KOPT-K1 (cell line): Measurements from ENCODE around the gene LY6G5C.
A peak's percentile ranks its signal among the peaks of the same experiment; 100 is the strongest.

ENCODE experiments used
- H3K27ac ChIP-seq: fragments of 200-600 bp; sonication (generic); 2 replicates; pipeline ENCODE4 v1.5.1; 2016; ENCODE audit warnings: antibody characterized with exemption, mild to moderate bottlenecking, low read depth, low read length; ENCODE audit not compliant: poor library complexity, severe bottlenecking
- H3K36me3 ChIP-seq: fragments of 200-600 bp; sonication (generic); 2 replicates; pipeline ENCODE4 v1.5.1; 2017; ENCODE audit warnings: antibody characterized with exemption, mild to moderate bottlenecking, low read length, moderate library complexity; ENCODE audit not compliant: insufficient read depth
- H3K9me3 ChIP-seq: fragments of 200-600 bp; sonication (generic); 2 replicates; pipeline ENCODE4 v1.5.1; 2017; ENCODE audit warnings: antibody characterized with exemption, low read length, mild to moderate bottlenecking; ENCODE audit not compliant: insufficient read depth, poor library complexity, severe bottlenecking

LY6G5C gene

DNA sequence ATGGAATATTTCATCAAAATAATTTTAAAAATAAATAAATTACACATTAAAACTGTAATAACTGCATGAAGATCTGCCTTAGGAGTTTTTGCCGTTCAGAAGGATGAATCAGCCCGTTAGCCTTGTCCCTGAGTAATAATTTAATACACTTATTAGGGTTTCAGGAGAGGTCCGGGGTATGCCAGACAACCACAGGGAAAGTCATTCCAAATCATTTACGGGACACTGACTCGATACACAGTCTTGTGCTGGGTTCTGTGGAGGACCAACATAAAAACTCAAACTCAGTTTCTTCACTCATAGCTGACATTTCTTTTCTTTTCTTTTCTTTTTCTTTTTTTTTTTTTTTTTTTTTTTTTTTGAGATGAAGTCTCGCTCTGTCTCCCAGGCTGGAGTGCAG is 25.1 kb upstream of the LY6G5C start:
- no peak overlapping the region for H3K27ac ChIP-seq
- H3K9me3 ChIP-seq = no peaks in the 10 kb centered on the region
- H3K36me3 ChIP-seq = peaks cover 3% of the 10 kb centered on the region

DNA sequence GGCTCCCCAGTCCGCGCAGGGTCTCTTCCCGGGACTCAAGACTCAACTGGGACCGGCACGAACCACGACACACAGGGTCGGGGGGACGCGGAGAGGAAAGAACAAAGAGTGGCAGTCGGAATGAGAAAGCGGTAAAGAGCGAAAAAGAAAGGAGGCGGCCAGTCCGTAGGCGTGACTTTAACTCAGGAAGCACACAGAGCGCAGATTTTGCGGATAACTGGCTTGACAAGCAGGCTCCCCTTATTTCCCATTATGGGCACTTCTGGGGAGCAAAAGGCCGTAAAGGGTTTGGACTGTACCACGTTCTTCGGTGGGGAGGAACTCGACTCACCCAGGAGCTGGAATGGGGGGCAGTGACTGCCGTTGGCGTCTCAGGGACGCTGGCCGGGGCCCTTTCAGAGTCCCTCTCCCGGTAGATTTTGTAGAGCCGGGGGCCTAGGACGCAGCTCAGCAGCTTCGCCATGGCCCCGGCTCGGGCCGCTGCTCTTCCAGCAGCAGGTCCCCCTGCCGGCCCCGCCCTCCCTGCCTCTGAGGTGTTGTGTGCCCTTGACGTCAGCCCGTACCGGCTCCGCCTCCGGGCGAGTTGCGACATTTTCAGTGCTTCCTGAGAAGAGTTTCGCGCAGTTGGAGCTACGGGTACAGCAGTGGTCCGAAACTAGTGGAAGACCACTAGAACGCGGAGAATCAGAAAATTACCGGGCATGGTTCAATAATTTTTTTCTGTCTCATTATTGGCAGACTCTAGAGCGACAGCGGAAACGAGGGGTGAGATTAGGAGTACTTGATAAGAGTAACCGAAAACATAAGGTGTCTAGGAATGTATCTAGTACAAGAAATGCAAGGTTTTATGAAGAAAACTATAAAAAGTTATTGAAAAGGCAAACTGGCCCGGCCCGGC is 22.2 kb upstream of the LY6G5C start, which contains the start of gene ABHD16A:
Gene ABHD16A (minus strand): TSS at position 506 of the 898 bp plus-strand sequence. CDS start 43 bp downstream, at position 463.
- H3K9me3 ChIP-seq = no peaks in the 10 kb centered on the region
- peak within 1 kb of the TSS; percentile 88 for H3K27ac ChIP-seq
- H3K36me3 ChIP-seq = peaks cover 21% of the 10 kb centered on the region

DNA sequence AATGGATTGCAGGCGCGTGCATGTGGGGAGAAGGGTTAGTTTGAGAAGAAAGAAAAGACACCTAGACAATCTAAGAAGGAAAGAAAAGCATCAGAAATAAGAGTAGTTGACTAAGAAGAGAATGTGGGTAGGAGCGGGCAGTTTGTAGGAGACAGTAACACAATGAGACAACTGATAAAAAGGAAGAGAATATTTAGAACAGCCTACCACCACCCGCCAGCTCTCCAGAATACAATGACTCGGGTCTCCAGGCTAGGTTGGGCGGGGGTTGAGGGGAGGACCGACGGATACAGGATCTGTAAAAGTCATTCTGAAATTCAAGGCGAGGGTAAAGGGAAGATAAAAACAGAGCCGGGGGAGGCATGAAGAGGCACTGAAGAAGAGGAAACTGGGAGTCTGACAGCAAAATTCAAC is 21.5 kb upstream of the LY6G5C start:
- H3K9me3 ChIP-seq = no peaks in the 10 kb centered on the region
- peaks cover 28% of the 10 kb centered on the region for H3K36me3 ChIP-seq
- H3K27ac ChIP-seq = peak overlapping the region; percentile 88

DNA sequence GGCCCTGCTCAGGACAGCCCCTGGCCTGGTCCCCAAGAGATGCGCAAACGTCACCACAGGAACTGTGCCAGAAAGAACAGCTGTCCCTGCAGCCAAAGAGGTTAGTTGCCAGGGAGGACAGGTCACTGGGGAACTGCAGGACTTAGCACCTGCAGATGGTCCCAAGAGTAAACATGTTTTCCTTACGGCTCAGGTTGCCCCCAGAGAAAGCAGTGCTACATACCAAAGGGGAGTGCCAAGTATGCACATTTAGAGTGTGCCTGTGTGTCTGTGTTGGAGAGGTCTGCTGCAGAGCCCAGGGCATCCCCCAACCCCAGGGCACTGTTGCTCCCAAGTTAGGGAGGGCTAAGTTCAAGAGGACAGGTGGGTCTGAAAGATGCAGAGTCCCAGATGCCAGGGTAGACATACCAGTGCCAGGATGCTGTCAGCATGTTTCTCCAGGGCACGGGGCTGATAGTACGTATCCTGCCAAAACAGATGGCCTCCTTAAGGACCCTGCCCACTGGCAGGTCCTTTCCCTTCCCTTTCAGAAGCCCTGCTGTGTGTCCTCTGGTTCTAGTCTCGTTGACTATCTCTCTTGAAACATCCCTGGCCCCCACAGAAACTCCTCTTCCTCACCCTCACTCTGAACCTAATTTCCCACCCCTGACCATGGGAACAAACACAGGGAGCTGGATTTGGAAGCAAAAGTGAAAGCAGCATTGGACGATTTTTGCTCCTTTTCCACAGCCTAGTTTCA is 21.0 kb upstream of the LY6G5C start:
- peak overlapping the region; percentile 88 for H3K27ac ChIP-seq
- no peaks in the 10 kb centered on the region for H3K9me3 ChIP-seq
- H3K36me3 ChIP-seq = peaks cover 34% of the 10 kb centered on the region

DNA sequence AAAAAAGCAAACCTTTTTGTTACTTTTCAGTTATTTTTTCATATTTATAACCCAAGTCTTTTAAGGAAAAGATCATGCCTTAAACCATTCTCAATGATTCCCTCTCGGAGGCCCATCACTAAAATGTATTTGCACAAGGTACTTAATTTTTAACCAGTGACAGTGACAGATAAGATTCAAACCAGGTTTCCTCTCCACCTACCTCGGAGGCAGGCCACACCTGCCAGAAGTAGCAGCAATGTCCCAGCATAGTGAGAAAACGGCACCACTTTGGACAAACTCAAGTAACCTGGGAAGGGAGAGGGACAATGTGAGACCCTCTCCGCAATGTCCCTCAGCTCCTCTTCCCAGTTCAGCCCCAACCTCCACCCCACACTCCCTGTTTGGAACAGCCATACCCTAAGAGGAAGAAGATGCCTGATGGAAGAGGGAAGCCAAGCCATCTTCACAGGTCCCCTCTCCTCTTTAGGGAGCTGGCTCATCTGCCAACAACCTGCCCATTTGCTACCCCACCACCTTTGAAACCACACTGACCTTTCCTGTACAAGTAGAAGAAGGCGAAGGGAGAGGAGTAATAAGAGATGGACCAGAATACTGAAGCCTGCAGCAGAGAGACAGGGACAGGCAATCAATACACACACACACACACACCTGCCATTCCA is 20.0 kb upstream of the LY6G5C start:
- Histone ChIP-seq H3K36me3 (peaks cover 43% of the 10 kb centered on the region), H3K27ac (no peak overlapping the region), H3K9me3 (no peaks in the 10 kb centered on the region)

DNA sequence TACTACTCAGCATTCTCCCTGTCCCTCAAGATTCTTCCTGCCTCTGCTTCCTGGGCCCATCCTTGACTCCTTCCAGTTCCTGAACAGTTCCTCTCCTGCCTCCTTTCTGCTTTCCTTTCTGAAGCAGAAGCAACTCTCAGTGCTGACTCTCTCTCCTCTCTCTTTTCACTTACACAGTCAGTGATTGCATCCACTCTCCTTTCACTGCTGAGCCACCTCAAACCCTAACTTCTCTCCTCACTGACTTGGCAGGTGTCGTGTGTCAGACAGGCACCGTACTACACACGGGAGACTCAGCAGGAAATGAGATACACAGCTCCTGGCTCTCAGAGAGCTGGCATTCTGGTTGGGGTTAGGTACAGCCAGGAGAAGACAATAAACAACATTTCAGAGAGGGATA is 16.7 kb upstream of the LY6G5C start:
- peaks cover 75% of the 10 kb centered on the region for H3K36me3 ChIP-seq
- H3K27ac ChIP-seq = no peak overlapping the region
- H3K9me3 ChIP-seq = no peaks in the 10 kb centered on the region

DNA sequence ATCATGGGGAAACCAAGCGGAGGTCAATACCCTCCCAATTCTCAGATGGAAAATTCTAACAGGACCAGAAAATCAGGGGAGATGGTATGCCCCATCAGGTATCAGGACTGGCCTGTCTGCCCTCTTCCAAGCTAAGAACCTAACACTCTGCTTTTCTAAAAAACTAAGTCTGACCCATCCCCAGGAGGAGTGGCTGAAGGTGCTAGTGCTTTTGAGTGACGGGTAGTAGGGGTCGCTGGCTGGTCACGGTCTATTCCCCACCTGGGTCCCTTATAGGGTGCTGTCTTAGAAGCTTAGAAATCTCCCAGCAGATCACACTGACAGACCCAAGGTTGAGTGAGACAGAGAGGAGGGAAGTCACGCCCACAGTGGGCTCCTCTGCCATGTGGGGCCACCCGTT is 12.7 kb upstream of the LY6G5C start:
- peaks cover 95% of the 10 kb centered on the region for H3K36me3 ChIP-seq
- H3K27ac ChIP-seq = no peak overlapping the region
- H3K9me3 ChIP-seq = no peaks in the 10 kb centered on the region

DNA sequence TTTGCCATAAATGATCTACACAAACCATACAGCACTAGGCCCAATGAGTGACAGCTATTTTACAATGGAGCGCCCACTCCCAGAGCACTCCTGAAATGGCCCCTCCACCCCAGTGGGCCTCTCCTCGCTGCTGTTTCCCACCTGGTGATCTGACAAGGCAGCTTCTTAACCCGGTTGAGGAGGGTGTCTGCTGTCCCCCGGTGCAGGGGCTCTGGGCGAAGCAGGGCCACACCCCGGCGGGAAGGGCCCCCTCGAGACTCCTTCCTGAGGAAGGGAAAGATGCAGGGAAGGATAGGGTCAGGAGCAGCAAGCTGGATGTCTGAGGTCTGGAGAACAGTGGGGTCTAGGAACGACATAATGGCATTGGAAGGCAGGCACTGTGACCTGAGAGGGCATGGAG is 12.0 kb upstream of the LY6G5C start:
- no peak overlapping the region for H3K27ac ChIP-seq
- no peaks in the 10 kb centered on the region for H3K9me3 ChIP-seq
- peaks cover 99% of the 10 kb centered on the region for H3K36me3 ChIP-seq

DNA sequence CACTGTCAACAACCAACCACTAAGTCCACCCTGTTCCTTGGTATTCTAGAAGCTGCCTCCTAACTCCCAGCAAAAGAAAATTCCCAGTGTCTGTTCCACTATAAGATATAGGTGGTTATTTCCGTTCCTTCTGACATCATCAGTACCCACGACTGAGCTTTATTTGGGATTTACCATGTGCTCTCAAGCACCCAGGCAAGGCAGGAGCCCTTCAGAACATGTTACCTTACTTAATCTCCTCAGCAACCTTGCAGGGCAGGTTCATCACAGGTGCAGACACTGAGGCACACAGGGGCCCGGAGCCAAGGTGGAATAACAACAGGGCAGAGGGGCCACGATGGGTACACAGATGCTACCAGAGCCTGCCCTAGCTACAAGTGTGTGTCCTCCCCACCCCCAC is 11.5 kb upstream of the LY6G5C start:
- no peak overlapping the region for H3K27ac ChIP-seq
- H3K9me3 ChIP-seq = no peaks in the 10 kb centered on the region
- H3K36me3 ChIP-seq = peaks cover 99% of the 10 kb centered on the region

DNA sequence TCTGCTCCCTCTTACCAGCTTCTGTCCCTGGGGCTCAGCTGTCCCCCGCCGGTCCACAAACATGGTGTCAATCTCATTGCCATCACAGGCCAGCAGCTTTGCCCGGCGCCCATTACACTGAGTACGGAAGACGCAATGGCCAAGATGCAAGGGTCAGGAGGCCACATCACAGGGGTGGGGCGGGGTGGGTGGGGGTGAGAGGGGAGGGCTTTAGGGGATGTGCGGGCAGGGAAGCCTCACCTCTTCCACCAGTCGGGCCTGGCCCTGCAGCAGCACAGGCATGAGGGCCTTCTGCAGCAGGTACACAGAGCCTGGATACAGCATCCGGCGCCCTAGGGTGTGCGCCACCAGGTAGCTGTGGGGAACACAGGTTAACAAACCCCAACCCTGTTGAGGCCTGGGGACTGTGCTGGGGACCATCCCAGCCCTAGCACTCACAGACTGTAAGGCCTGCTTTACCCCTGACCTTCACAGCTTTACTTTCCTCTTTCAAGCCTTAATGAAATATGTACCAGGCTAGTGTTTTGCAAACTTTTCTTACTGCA is 10.8 kb upstream of the LY6G5C start:
- Histone ChIP-seq H3K27ac (no peak overlapping the region), H3K36me3 (peaks cover 99% of the 10 kb centered on the region)

DNA sequence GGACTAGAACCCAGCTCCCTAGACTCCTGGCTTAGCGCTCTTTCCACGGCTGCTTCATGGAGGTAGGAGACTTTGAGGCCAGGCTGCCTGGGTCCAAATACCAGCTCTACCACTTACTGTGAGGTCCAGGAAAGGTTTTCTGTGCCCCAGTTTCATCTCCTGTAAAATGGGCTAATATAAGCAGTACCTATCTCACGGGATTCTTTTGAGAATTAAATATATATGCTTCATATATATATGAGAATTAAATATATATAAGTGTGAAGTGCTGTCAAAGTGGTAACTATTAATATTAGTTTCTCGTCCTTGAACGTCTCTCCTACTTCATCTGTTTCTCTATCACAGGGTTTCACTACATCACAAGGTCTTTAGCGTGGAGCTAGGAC is 10.2 kb upstream of the LY6G5C start:
- Histone ChIP-seq H3K36me3 (peaks cover 99% of the 10 kb centered on the region), H3K27ac (no peak overlapping the region)

More for the DNA sequence above, 10.8 kb upstream of the LY6G5C start:
- H3K9me3 ChIP-seq = no peaks in the 10 kb centered on the region

DNA sequence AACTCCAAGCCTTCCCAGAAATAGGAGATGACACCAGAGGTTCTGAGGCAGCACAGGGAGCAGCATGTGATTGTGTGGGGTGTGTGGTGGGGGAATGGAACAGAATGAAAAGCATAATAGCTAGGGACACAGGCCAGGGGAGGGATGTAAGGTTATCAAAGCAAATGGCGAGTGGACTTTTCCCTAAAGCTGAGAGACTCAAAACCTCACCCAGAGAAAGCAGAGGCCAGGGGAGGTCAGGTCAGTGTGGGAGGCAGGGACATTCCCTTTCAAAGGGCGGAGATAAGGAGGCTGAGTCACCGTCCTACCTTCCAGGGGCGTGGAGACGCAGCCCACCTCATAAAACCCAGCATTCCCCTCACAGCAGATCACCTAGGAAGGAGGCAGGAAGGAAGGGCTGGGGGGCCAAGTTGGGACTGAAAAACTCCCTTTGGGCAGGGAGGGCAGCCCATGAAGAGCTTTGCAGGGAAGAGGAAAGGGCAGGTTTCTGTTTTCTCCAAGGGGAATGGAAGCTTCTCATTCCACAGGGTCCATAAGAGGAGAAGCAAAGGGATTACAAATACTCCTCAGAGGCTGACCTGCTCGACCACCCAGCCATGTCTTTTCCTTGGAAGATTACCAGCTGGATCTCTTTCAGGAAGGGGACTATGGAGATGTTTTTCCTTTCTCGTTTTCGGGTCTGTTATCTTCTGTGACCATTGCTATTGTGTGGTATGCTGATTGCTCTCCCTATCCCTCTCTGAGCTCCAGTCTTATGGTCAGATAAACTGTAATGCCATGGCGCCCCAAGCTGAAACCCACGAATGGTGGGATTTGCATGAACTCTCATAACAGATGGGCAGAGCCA is 9.6 kb upstream of the LY6G5C start:
- peaks cover 100% of the 10 kb centered on the region for H3K36me3 ChIP-seq
- no peak overlapping the region for H3K27ac ChIP-seq
- no peaks in the 10 kb centered on the region for H3K9me3 ChIP-seq

More for the DNA sequence above, 10.2 kb upstream of the LY6G5C start:
- H3K9me3 ChIP-seq = no peaks in the 10 kb centered on the region

DNA sequence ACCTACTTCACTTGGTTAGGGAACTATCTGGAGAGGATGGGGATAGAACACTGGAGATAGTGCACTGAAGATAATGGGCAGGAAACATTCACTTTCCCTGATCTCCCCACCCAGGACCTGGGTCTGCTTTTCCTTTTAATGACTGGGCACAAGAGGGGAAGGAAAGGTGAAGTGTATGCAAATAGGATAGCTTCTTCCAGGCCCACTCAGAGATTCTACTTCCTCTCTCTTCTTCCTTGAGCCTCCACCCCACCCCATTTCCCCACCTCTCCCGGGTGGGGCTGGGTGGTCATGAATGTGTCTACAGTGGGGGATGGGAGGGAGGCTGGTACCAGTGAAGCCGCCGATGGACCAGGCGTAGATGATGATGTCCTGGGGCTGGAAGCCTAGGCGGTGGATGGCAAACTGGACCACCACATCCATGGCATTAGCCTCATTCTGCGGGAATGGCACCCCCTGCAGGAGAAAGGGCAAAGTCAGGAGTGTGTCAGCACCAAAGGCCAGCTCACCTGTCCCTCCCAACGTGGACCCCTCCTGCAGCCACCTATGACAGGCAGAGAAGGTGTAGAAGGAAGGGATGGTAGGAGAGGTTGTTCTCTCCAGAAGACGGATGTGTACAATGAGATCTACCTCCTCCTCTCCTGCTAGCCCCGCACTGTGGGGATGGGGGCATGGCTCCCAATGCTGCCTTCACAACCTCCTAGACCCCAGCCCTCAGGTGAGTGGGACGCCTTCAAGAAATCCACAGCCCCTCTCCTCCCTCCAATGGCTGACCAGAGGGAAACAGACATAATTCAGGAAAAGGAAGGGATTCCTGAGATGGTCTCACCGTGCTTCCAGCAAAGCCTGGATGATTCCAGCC is 8.6 kb upstream of the LY6G5C start:
- no peak overlapping the region for H3K27ac ChIP-seq
- H3K36me3 ChIP-seq = peaks cover 97% of the 10 kb centered on the region
- H3K9me3 ChIP-seq = no peaks in the 10 kb centered on the region
